ENCODE data around the gene TLR9. TPM values are rescaled to one million over a fixed set of nuclear protein-coding genes. Genes with fewer than 3 reads are reported as not detected.

The TLR9 gene
- polyA plus RNA-seq, 3 donors from 2014 or later = not detected

- Mint-ChIP-seq H3K4me3 (peak within 1 kb of the TSS; percentile 84 to 87 (median 86)), H3K36me3 (peaks cover 4 to 21% (median 5%) of the 10 kb centered on the region in 3 donors), H3K27ac (peak within 1 kb of the TSS; percentile 92 to 97 (median 96)), H3K27me3 (ENCODE audit: low read depth in 3 of 3) (peaks cover 2 to 8% (median 6%) of the 10 kb centered on the region in 3 donors), H3K9me3 (no peaks in the 10 kb centered on the region), H3K4me1 (peaks cover 65 to 79% of the 10 kb centered on the region in 2 donors)
- DNase-seq = peak; percentile 84 to 85 (median 85)
Measured at GRCh38 chr3:52245322-52246263, 20.1 kb upstream of the TLR9 start, which contains the start of gene PPM1M. TSS of gene PPM1M (plus strand) at chr3:52245759. CDS start at chr3:52245825, 66 bp downstream.

- Mint-ChIP-seq H3K9me3 (no peaks in the 10 kb centered on the region), H3K4me3 (peak overlapping the region; percentile 80 to 87 (median 84)), H3K27ac (peak overlapping the region; percentile 89 to 97 (median 94)), H3K36me3 (peaks cover 0 to 10% (median 4%) of the 10 kb centered on the region in 3 donors), H3K27me3 (ENCODE audit: low read depth in 3 of 3) (peaks cover 4 to 12% (median 7%) of the 10 kb centered on the region in 3 donors), H3K4me1 (peaks cover 71 to 82% of the 10 kb centered on the region in 2 donors)
- no peak for DNase-seq
Measured at GRCh38 chr3:52243791-52244628, 18.6 kb upstream of the TLR9 start.

DNA sequence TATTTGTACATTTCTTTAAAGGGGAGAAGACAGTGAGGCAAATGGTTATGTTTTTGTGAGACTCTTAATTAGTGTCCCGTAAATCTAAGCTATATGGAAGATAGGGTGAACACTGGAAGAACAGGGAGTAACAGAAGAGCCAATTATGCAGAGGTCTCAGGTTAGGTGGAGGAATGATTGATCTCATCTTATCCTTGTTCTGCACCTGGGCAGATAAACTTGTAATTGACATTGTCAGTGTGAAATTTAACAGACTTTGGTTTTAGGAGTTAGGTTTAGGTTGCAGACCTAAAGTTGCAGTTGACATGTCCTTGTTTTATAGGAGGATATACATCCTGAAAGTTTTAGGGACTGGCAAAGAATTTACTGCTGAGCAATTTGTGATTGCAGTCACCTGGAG, 16.6 kb upstream of the TLR9 start:
- Mint-ChIP-seq H3K4me3 (peak overlapping the region in 1 of 5 donors; percentile 20), H3K27me3 (ENCODE audit: low read depth in 3 of 3) (peaks cover 4 to 12% (median 10%) of the 10 kb centered on the region in 3 donors), H3K4me1 (peaks cover 68 to 79% of the 10 kb centered on the region in 2 donors), H3K9me3 (no peaks in the 10 kb centered on the region), H3K36me3 (peaks cover 0 to 3% (median 0%) of the 10 kb centered on the region in 3 donors), H3K27ac (peak overlapping the region in 3 of 6 donors; percentile 19 to 84 (median 83))
- DNase-seq = no peak

GRCh38 chr3:52240886-52241370, 15.5 kb upstream of the TLR9 start:
- peak overlapping the region in 4 of 5 donors; percentile 94 to 100 (median 98) for H3K4me3 Mint-ChIP-seq
- peaks cover 0 to 3% (median 0%) of the 10 kb centered on the region in 3 donors for H3K36me3 Mint-ChIP-seq
- H3K4me1 Mint-ChIP-seq = peaks cover 66 to 79% of the 10 kb centered on the region in 2 donors
- no peaks in the 10 kb centered on the region for H3K9me3 Mint-ChIP-seq
- peak overlapping the region; percentile 84 to 95 (median 93) for H3K27ac Mint-ChIP-seq
- DNase-seq = no peak
- peaks cover 4 to 12% (median 8%) of the 10 kb centered on the region in 3 donors for H3K27me3 Mint-ChIP-seq (ENCODE audit: low read depth in 3 of 3)

- peaks cover 0 to 3% (median 0%) of the 10 kb centered on the region in 3 donors for H3K36me3 Mint-ChIP-seq
- DNase-seq = no peak
- peak overlapping the region; percentile 94 to 100 (median 98) for H3K4me3 Mint-ChIP-seq
- peaks cover 4 to 11% (median 8%) of the 10 kb centered on the region in 3 donors for H3K27me3 Mint-ChIP-seq (ENCODE audit: low read depth in 3 of 3)
- H3K9me3 Mint-ChIP-seq = no peaks in the 10 kb centered on the region
- H3K27ac Mint-ChIP-seq = peak overlapping the region; percentile 84 to 95 (median 93)
- H3K4me1 Mint-ChIP-seq = peaks cover 72 to 83% of the 10 kb centered on the region in 2 donors
Measured at GRCh38 chr3:52240059-52240885, 14.8 kb upstream of the TLR9 start.

GRCh38 chr3:52238761-52239701, 13.6 kb upstream of the TLR9 start, which contains the start of gene TWF2:
TSS of gene TWF2 (minus strand) at chr3:52239158. CDS start at chr3:52239016, 142 bp downstream.
- peak; percentile 90 to 93 (median 92) for DNase-seq
- Mint-ChIP-seq H3K4me3 (peak within 1 kb of the TSS; percentile 94 to 100 (median 98)), H3K36me3 (peaks cover 0 to 3% (median 0%) of the 10 kb centered on the region in 3 donors), H3K4me1 (peaks cover 68 to 83% of the 10 kb centered on the region in 2 donors), H3K9me3 (no peaks in the 10 kb centered on the region), H3K27ac (peak within 1 kb of the TSS; percentile 90 to 97 (median 95)), H3K27me3 (ENCODE audit: low read depth in 3 of 3) (peaks cover 0 to 8% (median 8%) of the 10 kb centered on the region in 3 donors)

GRCh38 chr3:52238193-52238760, 12.8 kb upstream of the TLR9 start:
- Mint-ChIP-seq H3K36me3 (peaks cover 0 to 3% (median 0%) of the 10 kb centered on the region in 3 donors), H3K4me1 (peaks cover 65 to 83% of the 10 kb centered on the region in 2 donors), H3K27me3 (ENCODE audit: low read depth in 3 of 3) (peaks cover 0 to 8% (median 8%) of the 10 kb centered on the region in 3 donors), H3K27ac (peak overlapping the region; percentile 90 to 97 (median 94)), H3K9me3 (no peaks in the 10 kb centered on the region), H3K4me3 (peak overlapping the region; percentile 94 to 100 (median 98))
- no peak for DNase-seq

DNA sequence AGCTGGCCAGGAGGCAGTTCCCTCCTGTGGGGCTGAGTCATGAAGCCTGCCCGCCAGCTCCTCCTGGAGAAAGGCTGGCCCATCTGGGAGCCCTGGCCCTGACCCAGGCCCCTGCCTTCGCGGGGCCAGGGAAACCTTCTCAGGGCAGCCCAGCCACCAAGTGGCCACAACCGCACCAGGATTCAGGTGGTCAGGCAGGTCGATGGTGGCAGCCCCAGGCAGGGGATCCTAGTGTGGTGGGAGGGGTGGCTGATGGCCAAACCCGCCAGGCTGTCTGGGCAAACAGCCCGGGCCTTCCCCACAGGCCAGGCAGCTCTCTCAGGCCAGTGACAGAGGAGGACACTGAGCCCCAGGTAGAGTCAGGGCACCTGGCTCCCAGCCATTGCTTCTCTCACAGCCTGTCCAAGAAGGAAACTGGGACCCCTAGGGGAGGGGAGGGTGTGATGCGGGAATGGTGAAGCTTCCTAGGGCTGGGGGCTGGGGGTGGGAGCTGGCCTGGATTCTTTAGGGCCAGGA, 12.3 kb upstream of the TLR9 start:
- Mint-ChIP-seq H3K36me3 (peaks cover 0 to 3% (median 0%) of the 10 kb centered on the region in 3 donors), H3K9me3 (no peaks in the 10 kb centered on the region), H3K27me3 (ENCODE audit: low read depth in 3 of 3) (peaks cover 0 to 8% (median 8%) of the 10 kb centered on the region in 3 donors), H3K27ac (peak overlapping the region in 5 of 6 donors; percentile 90 to 97 (median 94)), H3K4me3 (peak overlapping the region; percentile 94 to 100 (median 98)), H3K4me1 (peaks cover 61 to 79% of the 10 kb centered on the region in 2 donors)
- DNase-seq = no peak

DNA sequence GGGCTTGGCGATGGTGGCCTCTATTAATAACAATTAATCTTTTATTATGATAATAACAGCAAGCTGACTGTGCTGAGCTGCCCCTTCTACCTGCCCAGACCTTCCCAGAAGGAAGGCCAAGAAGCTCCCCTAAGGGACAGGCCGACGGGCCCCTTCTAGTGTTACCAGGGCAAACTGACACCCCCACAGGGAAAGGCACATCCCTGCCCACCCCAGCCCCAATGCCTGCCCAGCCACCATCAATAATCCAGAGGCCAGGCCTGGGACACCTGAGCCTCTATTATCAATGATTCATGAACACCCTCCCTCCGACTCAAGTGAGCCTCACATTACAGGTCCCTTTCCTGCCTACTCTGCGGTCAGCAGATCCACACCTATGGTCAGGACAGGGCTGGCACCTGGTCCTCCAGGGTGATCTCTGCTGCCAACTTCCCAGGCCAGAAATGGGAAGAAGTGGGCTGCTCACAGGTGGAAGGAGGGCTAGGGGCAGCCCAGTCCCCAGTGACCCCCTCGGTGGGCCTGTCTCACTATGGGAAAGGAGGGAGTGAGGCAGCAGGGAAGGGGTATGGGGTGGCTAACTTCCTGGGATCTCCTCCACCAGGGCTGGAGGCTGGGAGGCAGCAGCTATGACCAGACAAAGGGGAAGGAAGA, 11.7 kb upstream of the TLR9 start:
- Mint-ChIP-seq H3K27ac (peak overlapping the region in 4 of 6 donors; percentile 40 to 80 (median 74)), H3K9me3 (no peaks in the 10 kb centered on the region), H3K4me3 (peak overlapping the region; percentile 38 to 99 (median 97)), H3K27me3 (ENCODE audit: low read depth in 3 of 3) (peaks cover 0 to 8% (median 8%) of the 10 kb centered on the region in 3 donors), H3K36me3 (peaks cover 0 to 3% (median 0%) of the 10 kb centered on the region in 3 donors), H3K4me1 (peaks cover 64 to 78% of the 10 kb centered on the region in 2 donors)
- no peak for DNase-seq

DNA sequence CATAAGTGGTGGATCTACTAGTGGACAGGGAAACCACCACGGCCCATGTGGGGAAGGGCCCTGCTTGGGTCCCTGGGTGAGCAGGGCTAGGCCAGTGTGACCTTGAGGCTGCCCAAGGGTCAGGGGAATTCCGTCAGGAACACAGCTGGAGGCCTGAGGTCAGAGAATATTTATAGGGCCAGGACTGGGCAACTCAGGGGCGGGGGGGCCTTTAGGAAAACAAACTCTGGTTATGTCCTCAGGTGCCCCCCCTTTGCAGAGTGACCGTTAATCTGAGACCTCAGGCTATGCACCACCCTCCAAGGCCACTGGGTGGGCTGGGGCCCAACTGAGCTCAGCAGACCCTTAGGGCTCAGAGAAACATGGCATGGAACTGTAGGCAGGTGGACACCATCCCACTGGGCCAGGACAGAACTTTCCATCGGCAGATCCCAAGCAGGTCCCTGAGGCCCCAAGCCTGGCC, 11.0 kb upstream of the TLR9 start:
- Mint-ChIP-seq H3K27ac (peak overlapping the region in 5 of 6 donors; percentile 42 to 77 (median 73)), H3K4me1 (peaks cover 69 to 78% of the 10 kb centered on the region in 2 donors), H3K9me3 (no peaks in the 10 kb centered on the region), H3K27me3 (ENCODE audit: low read depth in 3 of 3) (peaks cover 0 to 8% (median 8%) of the 10 kb centered on the region in 3 donors), H3K4me3 (peak overlapping the region in 4 of 5 donors; percentile 21 to 99 (median 43)), H3K36me3 (peaks cover 0 to 6% (median 0%) of the 10 kb centered on the region in 3 donors)
- no peak for DNase-seq

Data from immature natural killer cell (primary cell).